GM10847 (cell line): Measurements from ENCODE around the gene KRTAP21-1.

ENCODE experiments used
- POLR2A ChIP-seq: IDR thresholded peaks from 2 replicates; pipeline ENCODE4 v1.6.1; 2011; ENCODE audit not compliant: insufficient read length; ENCODE audit errors: extremely low read depth

The KRTAP21-1 gene

DNA sequence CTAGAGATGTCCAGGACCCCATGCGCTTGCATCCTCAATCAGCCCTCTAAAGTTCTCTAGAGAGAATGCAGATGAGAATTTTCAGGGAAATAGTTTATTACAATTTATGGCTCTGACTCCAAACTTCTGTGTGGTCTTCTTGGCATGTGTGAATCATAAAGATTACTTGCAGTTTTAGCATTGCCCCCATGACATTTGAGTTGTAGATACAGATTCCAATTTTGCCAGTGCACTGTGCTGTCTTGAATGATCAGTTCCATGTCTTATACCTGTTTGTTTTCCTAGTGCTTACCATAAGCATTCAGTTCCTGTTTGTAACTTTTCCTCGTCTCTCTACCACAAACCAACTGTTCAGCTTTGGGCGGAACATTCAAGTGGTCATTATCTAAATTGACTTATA lies 41.5 kb downstream of the KRTAP21-1 start:
- no peak for TF ChIP-seq POLR2A

GRCh38 chr21:30710499-30710898 lies 44.7 kb downstream of the KRTAP21-1 start:
- no peak for TF ChIP-seq POLR2A

DNA sequence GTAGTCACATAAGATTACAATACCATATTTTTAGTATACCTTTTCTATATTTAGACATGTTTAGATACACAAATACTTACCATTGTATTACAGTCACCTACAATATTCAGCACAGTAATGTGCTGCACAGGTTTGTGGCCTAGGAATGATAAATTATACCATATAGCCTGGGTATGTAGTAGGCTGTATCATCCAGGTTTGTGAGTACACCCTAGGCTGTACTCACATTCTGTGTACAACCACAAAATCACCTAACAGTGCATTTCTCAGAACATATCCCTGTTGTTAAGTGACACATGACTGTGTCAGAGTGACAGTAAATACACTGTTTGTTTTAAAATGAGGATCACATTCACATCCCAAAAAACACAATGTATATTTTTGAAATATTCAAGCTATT lies 47.8 kb downstream of the KRTAP21-1 start:
- no peak for TF ChIP-seq POLR2A
